HL-60 (cell line): Measurements from ENCODE around the gene IFNAR2.

Source experiments
- DNase-seq, 2 experiments: peaks; one replicate each; pipeline ENCODE4 v3.0.0-alpha.2; 2010 to 2020; ENCODE audit warnings: low read depth in 1 of 2, low spot score in 1 of 2
- H3K27ac ChIP-seq: fragments of 250-450 bp; sonication (Bioruptor Pico); replicated peaks from 2 replicates; pipeline ENCODE4 v1.5.1; 2020; ENCODE audit warnings: mild to moderate bottlenecking, moderate library complexity
- H3K27me3 ChIP-seq: fragments of 250-450 bp; sonication (Bioruptor Pico); 2 replicates; pipeline ENCODE4 v1.5.1; 2021; ENCODE audit warnings: mild to moderate bottlenecking, moderate library complexity; ENCODE audit not compliant: insufficient read depth, poor library complexity, severe bottlenecking
- H3K4me3 ChIP-seq: replicated peaks from 2 replicates; pipeline ENCODE4 v1.5.1; 2011; ENCODE audit warnings: mild to moderate bottlenecking, control low read depth, low read length; ENCODE audit not compliant: insufficient read depth
- CTCF ChIP-seq: IDR thresholded peaks from one replicate; pipeline ENCODE4 v1.5.1; 2011; ENCODE audit warnings: low read length, control low read depth, inconsistent platforms; ENCODE audit not compliant: insufficient read depth
- GABPA ChIP-seq: IDR thresholded peaks from 2 replicates; pipeline ENCODE4 v1.6.1; 2012; ENCODE audit warnings: low read depth
- POLR2AphosphoS5 ChIP-seq: IDR thresholded peaks from 2 replicates; pipeline ENCODE4 v1.6.1; 2012; ENCODE audit warnings: low read depth
- REST ChIP-seq: IDR thresholded peaks from 2 replicates; pipeline ENCODE4 v1.6.1; 2012; ENCODE audit warnings: low read depth; ENCODE audit not compliant: insufficient replicate concordance
- SPI1 ChIP-seq: IDR thresholded peaks from 2 replicates; pipeline ENCODE4 v1.6.1; 2012; ENCODE audit warnings: low read depth, mild to moderate bottlenecking, borderline replicate concordance

IFNAR2 gene

GRCh38 chr21:33211732-33212131, 18.0 kb upstream of the IFNAR2 start:
- DNase-seq = no peak
- H3K27ac ChIP-seq = no peak overlapping the region
- TF ChIP-seq REST = no peak
- no peak for TF ChIP-seq SPI1
- TF ChIP-seq CTCF = no peak
- H3K4me3 ChIP-seq = no peak overlapping the region
- no peaks in the 10 kb centered on the region for H3K27me3 ChIP-seq

GRCh38 chr21:33212159-33212851, 17.4 kb upstream of the IFNAR2 start:
- Histone ChIP-seq H3K27ac (no peak overlapping the region), H3K4me3 (no peak overlapping the region), H3K27me3 (no peaks in the 10 kb centered on the region)
- peak in 1 of 2 experiments; percentile 43 for DNase-seq
- TF ChIP-seq POLR2AphosphoS5 = no peak
- TF ChIP-seq SPI1 = peak; percentile 81

GRCh38 chr21:33214056-33214455, 15.7 kb upstream of the IFNAR2 start:
- DNase-seq = no peak
- TF ChIP-seq SPI1 (no peak), CTCF (no peak), POLR2AphosphoS5 (no peak), GABPA (no peak), REST (no peak)
- Histone ChIP-seq H3K27me3 (no peaks in the 10 kb centered on the region), H3K4me3 (no peak overlapping the region), H3K27ac (no peak overlapping the region)

GRCh38 chr21:33217138-33217520, 12.6 kb upstream of the IFNAR2 start:
- peak overlapping the region; percentile 87 for H3K27ac ChIP-seq
- TF ChIP-seq GABPA (no peak), REST (no peak)
- no peak for DNase-seq
- H3K4me3 ChIP-seq = no peak overlapping the region
- H3K27me3 ChIP-seq = no peaks in the 10 kb centered on the region
